Heart left ventricle (tissue), 16 donors: Measurements from ENCODE around the gene BTBD8. TPM values are rescaled to one million over a fixed set of nuclear protein-coding genes. Genes with fewer than 3 reads are reported as not detected.

ENCODE experiments used
- ATAC-seq, 4 donors: fragments of 200-7000 bp; cut with Tn5 transposase; one replicate each; pipeline ENCODE4 v1.9.1; 2020 to 2022; ENCODE audit warnings: moderate library complexity in 4 of 4, mild to moderate bottlenecking in 3 of 4, moderate number of reproducible peaks in 1 of 4
- DNase-seq, 5 donors: peaks; one replicate each; pipeline ENCODE4 v3.0.0-alpha.2; 2020
- H3K27ac ChIP-seq, 12 donors: fragments of 200-600 bp; sonication (generic) in 4 of 12; one replicate each; pipeline versions ENCODE4 v1.5.0 to v1.8.0; 2016 to 2022; ENCODE audit warnings: mild to moderate bottlenecking in 2 of 12
- H3K27me3 ChIP-seq, 9 donors: fragments of 200-600 bp; sonication (generic) in 2 of 9; one replicate each; pipeline versions ENCODE4 v1.5.1 to v1.8.0; 2016 to 2022; ENCODE audit warnings: mild to moderate bottlenecking in 3 of 9
- H3K36me3 ChIP-seq, 9 donors: fragments of 200-600 bp; sonication (generic) in 2 of 9; one replicate each; pipeline versions ENCODE4 v1.5.0 to v1.8.0; 2018 to 2022; ENCODE audit warnings: mild to moderate bottlenecking in 2 of 9
- H3K4me1 ChIP-seq, 12 donors: fragments of 200-600 bp; sonication (generic) in 4 of 12; one replicate each; pipeline versions ENCODE4 v1.5.0 to v1.8.0; 2016 to 2022; ENCODE audit warnings: mild to moderate bottlenecking in 3 of 12
- H3K4me3 ChIP-seq, 12 donors: fragments of 200-600 bp; sonication (generic) in 4 of 12; one replicate each; pipeline versions ENCODE4 v1.5.0 to v1.8.0; 2017 to 2022; ENCODE audit warnings: mild to moderate bottlenecking in 9 of 12, moderate library complexity in 4 of 12
- H3K9me3 ChIP-seq, 12 donors: fragments of 200-600 bp; sonication (generic) in 4 of 12; one replicate each; pipeline versions ENCODE4 v1.5.0 to v1.8.0; 2016 to 2022; ENCODE audit warnings: mild to moderate bottlenecking in 1 of 12
- POLR2A ChIP-seq, 2 donors: fragments of 450-650 bp; IDR thresholded peaks; one replicate each; pipeline ENCODE4 v1.6.1; 2017; ENCODE audit warnings: antibody characterized with exemption in 2 of 2, mild to moderate bottlenecking in 2 of 2, moderate library complexity in 2 of 2
- WGBS, 4 donors: extraction: QIAGEN DNeasy Blood & Tissue Kit in 2 of 4; methylation state at CpG; one replicate each; pipeline versions ENCODE4 v1.1.5 to v1.1.7; 2013 to 2018; 5-methylcytosine and 5-hydroxymethylcytosine counted together
- intact Hi-C, 10 donors: fragments of 100-400 bp; cut with DNase I; formaldehyde crosslinking; loops; one replicate each; pipeline versions ENCODE4 v1.11.1 to v1.14.2; 2022
- polyA plus RNA-seq, 2 donors: library from polyadenylated mRNA; stranded (reverse); fragments of 200-250 nt; gene quantifications; one replicate each; pipeline ENCODE4 v1.2.3, GENCODE V29; 2013
- total RNA-seq, 9 donors: library from RNA; depleted of rRNA in 2 of 9; stranded (reverse); fragments of >200 nt in 2 of 9; fragmentation: NEBNext Ultra II Directional in 3 of 9; extraction: Animal tissue kit (Norgen Biotek cat#: 25700) in 3 of 9; gene quantifications; one replicate each; pipeline versions ENCODE4 v1.1.0 to v1.2.4, GENCODE V29; 2016 to 2023
- TF ChIP-seq, protein P1 (sequence below), 12 donors: fragments of 200-600 bp; sonication (generic) in 4 of 12; IDR thresholded peaks; one replicate each; pipeline versions ENCODE4 v1.5.0 to v1.8.0; 2018 to 2022; ENCODE audit warnings: antibody characterized with exemption in 12 of 12, mild to moderate bottlenecking in 5 of 12
- donor health status: ischemic (EF 13 %, LVEDD 7.1; RV severe dilation, severe dysfunction).
- donor health status: healthy with polysubstance abuse.
- donor health status: DM: no; HTN: yes; CAD: no.
- donor health status: DM: no; HTN: no; CAD: no.
- donor health status: ischemic (EF 25% LVEDD 6.9; RV normal size, moderate dysfunction).
- donor health status: ischemic (EF 25% LVEDD 5.7; RV mildly dilated, moderate dysfunction).
- donor health status: healthy.
- donor health status: DM: yes; HTN: yes; CAD: no.
- donor health status: ischemic (EF 35%, LVEDD 5.7; RV mildly dilated, moderate dysfunction).
- donor health status: nonischemic (EF 11% LVEDD 7.7; RV severe dilation, severe dysfunction).
- donor health status: DM: yes; HTN: yes; CAD: no.
- donor health status: PGD.
- donor health status: ischemic (EF 29% LVEDD 5.4; RV normal size, mild dysfunction).
- donor health status: nonischemic (EF 23%, LVEDD 6.1; RV moderate dilation, normal function).

BTBD8 gene
- total and polyA plus RNA-seq, 11 donors = 0.67 to 7.7 (median 3.6) TPM

DNA sequence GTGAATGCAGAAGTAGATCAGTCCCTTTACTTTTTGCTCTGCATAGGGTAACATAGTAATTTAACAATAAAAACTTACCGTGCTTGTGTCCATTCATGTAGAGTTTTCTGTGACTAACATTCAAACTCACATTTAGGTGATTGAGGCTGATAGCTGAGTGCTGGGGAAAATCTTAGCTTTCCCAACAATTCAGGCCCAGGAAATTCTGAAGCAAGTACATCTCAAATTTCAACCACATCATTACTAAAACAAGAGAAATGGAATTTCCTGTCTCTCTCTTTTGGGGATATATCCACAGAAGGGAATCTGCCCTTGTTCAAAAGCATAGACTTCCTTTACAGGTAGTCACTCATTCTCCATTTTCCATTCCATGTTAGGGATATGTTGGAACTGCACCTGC lies 104.5 kb downstream of the BTBD8 start:
- DNase-seq (no peak), ATAC-seq (no peak)
- 84 to 93% (median 89%) methylated on average over 1 of the region's 1 CpG for WGBS, 4 donors
- Histone ChIP-seq H3K27ac (no peak overlapping the region), H3K4me1 (no peaks in the 10 kb centered on the region), H3K36me3 (peaks cover 0 to 43% (median 22%) of the 10 kb centered on the region in 9 donors), H3K9me3 (no peaks in the 10 kb centered on the region), H3K27me3 (no peaks in the 10 kb centered on the region), H3K4me3 (no peak overlapping the region)
- no peak for TF ChIP-seq POLR2A (IDR thresholded peaks at IDR 0.05)
- TF ChIP-seq, protein P1, sequence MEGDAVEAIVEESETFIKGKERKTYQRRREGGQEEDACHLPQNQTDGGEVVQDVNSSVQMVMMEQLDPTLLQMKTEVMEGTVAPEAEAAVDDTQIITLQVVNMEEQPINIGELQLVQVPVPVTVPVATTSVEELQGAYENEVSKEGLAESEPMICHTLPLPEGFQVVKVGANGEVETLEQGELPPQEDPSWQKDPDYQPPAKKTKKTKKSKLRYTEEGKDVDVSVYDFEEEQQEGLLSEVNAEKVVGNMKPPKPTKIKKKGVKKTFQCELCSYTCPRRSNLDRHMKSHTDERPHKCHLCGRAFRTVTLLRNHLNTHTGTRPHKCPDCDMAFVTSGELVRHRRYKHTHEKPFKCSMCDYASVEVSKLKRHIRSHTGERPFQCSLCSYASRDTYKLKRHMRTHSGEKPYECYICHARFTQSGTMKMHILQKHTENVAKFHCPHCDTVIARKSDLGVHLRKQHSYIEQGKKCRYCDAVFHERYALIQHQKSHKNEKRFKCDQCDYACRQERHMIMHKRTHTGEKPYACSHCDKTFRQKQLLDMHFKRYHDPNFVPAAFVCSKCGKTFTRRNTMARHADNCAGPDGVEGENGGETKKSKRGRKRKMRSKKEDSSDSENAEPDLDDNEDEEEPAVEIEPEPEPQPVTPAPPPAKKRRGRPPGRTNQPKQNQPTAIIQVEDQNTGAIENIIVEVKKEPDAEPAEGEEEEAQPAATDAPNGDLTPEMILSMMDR (IDR thresholded peaks at IDR 0.05) = no peak
- intact Hi-C loops = no loop called here

DNA sequence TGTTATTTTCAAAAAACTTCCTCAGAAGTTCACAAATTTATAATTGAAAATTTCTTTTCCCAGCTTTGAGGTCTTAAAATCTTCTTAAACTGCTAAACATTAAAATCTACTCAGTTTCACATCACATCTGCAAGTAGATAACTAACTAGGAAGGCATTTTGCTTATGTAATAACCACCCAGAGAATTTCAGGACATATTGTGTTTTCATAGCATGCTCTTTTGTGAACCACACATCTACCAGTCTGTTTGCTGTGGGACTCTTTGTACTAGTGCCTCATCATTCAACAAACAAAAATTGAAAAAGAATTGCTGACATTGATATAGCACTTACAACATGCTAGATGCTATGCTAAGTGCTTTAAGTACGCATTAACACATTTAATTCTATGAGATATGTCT lies 105.9 kb downstream of the BTBD8 start:
- no peak overlapping the region for H3K27ac ChIP-seq
- H3K4me1 ChIP-seq = no peaks in the 10 kb centered on the region
- TF ChIP-seq, protein P1 (IDR thresholded peaks at IDR 0.05) = no peak
- TF ChIP-seq POLR2A (IDR thresholded peaks at IDR 0.05) = no peak
- H3K4me3 ChIP-seq = no peak overlapping the region
- intact Hi-C loops = no loop called here
- H3K27me3 ChIP-seq = no peaks in the 10 kb centered on the region
- H3K36me3 ChIP-seq = peaks cover 0 to 28% (median 11%) of the 10 kb centered on the region in 9 donors
- no peaks in the 10 kb centered on the region for H3K9me3 ChIP-seq
- DNase-seq (no peak), ATAC-seq (no peak)
- WGBS, 4 donors = 91 to 100% (median 95%) methylated on average over 1 of the region's 1 CpG

DNA sequence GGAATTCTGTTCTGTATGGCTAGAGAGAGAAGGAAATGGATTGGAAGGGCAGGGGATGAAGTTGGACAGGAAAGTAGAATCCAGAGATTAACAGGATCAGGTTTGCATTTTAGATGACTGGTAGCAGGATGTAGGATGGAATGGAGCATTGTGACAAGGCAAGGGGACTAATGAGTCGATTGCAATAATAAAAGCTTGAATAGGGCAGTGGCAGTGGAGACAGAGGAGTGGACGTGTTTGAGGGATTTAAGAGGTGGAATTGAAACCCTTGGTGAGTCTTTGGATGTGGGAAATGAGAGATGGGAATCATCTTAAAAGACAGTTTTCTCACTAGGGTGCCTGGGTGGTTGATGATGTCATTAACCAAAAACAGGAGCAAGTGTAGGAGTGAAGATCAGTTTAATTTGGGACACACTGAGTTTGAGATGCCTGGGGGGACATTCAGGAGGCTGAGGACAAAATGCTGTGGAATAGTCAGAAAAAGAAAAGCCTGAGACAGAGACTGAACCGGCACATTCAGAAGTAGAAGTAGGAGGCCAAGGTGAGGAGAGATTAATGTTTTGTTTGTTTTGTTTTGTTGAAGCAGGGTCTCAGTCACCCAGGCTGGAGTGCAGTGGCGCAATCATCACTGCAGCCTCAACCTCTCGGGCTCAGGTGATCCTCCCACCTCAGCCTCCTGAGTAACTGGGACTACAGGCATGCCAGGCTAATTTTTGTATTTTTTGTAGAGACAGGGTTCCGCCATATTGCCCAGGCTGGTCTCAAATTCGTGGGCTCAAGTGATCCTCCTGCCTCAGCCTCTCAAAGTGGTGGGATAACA lies 108.5 kb downstream of the BTBD8 start:
- WGBS, 4 donors = 83 to 88% (median 85%) methylated on average over 7 of the region's 7 CpGs

DNA sequence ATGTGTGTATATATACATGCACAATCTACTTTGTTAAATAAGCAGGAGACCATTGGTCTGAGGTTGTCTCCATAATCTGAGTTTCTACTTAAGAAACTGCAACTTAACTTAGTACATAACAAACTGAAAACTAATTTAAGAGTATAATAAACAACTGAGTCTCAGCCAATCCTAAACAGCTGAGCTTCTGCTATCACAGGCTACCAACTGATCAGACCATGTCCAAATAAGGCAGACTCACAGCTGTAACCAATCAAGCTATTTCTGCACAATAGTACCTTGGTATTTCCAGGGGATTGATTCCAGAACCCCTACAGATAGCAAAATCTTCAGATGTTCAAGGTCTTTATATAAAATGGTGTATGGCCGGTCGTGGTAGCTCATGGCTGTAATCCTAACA lies 111.6 kb downstream of the BTBD8 start:
- Histone ChIP-seq H3K4me1 (no peaks in the 10 kb centered on the region), H3K4me3 (no peak overlapping the region), H3K27me3 (no peaks in the 10 kb centered on the region), H3K9me3 (peaks cover 0 to 6% (median 0%) of the 10 kb centered on the region in 12 donors), H3K36me3 (no peaks in the 10 kb centered on the region), H3K27ac (no peak overlapping the region)
- no peak for ATAC-seq
- WGBS, 4 donors = 63 to 82% (median 66%) methylated on average over 2 of the region's 2 CpGs
- intact Hi-C loops = no loop called here
- TF ChIP-seq, protein P1 (IDR thresholded peaks at IDR 0.05) = no peak
- TF ChIP-seq POLR2A (IDR thresholded peaks at IDR 0.05) = no peak
- no peak for DNase-seq

More for the DNA sequence above, 108.5 kb downstream of the BTBD8 start:
- intact Hi-C loops = no loop called here
- Histone ChIP-seq H3K36me3 (peaks cover 0 to 11% (median 5%) of the 10 kb centered on the region in 9 donors), H3K9me3 (no peaks in the 10 kb centered on the region), H3K27me3 (no peaks in the 10 kb centered on the region), H3K27ac (no peak overlapping the region), H3K4me3 (no peak overlapping the region), H3K4me1 (no peaks in the 10 kb centered on the region)
- TF ChIP-seq, protein P1 (IDR thresholded peaks at IDR 0.05) = no peak
- TF ChIP-seq POLR2A (IDR thresholded peaks at IDR 0.05) = no peak
- no peak for ATAC-seq
- no peak for DNase-seq
